CD4-positive, alpha-beta T cell (primary cell): ENCODE results near the gene FAM171A2. TPM values are rescaled to one million over a fixed set of nuclear protein-coding genes. Genes with fewer than 3 reads are reported as not detected.
"Not testable (repeated sequence)": the region's sequence is repeated elsewhere in the genome, so short reads cannot be mapped to it uniquely, and the experiment has no call there.

Experiments used
- ATAC-seq: fragments of 200-7000 bp; cut with Tn5 transposase; one replicate; pipeline ENCODE4 v1.10.0; 2022; ENCODE audit warnings: mild to moderate bottlenecking; ENCODE audit not compliant: poor library complexity
- CTCF ChIA-PET: fragments of 350-600 bp; sonication (Branson Sonifier 250); formaldehyde crosslinking; loops from one replicate; lab custom pipeline; 2021; ENCODE audit warnings: antibody characterized with exemption, inconsistent platforms; lab: Charles Lee
- POLR2A ChIA-PET: fragments of 350-600 bp; sonication (Branson Sonifier 250); formaldehyde crosslinking; loops from one replicate; lab custom pipeline; 2021; ENCODE audit warnings: antibody characterized with exemption, inconsistent platforms; lab: Charles Lee
- DNase-seq, 14 experiments: peaks; one replicate each; pipeline ENCODE4 v3.0.0-alpha.2; 2013 to 2020; ENCODE audit warnings: mixed read lengths in 2 of 14
- H3K27ac ChIP-seq, 2 donors: one replicate each; pipeline versions ENCODE4 v1.5.1 to v1.7.0; 2013; ENCODE audit warnings: low read length in 2 of 2, low read depth in 1 of 2, mild to moderate bottlenecking in 1 of 2
- H3K27me3 ChIP-seq, 2 experiments: 1 replicate in 1 of 2; 2 replicates in 1 of 2; pipeline versions ENCODE4 v1.6.1 to v1.7.0; 2013; ENCODE audit warnings: low read length in 2 of 2, control low read depth in 1 of 2, mild to moderate bottlenecking in 1 of 2, moderate library complexity in 1 of 2; ENCODE audit not compliant: insufficient read depth in 2 of 2, control insufficient read depth in 1 of 2
- H3K36me3 ChIP-seq: one replicate; pipeline ENCODE4 v1.6.1; 2013; ENCODE audit warnings: low read length, control low read depth; ENCODE audit not compliant: insufficient read depth
- H3K4me1 ChIP-seq: one replicate; pipeline ENCODE4 v1.6.1; 2013; ENCODE audit warnings: low read length, control low read depth; ENCODE audit not compliant: insufficient read depth
- H3K4me3 ChIP-seq: one replicate; pipeline ENCODE4 v1.5.1; 2013; ENCODE audit warnings: mild to moderate bottlenecking, low read length, moderate library complexity
- H3K9me3 ChIP-seq, 2 experiments: 1 replicate in 1 of 2; 2 replicates in 1 of 2; pipeline versions ENCODE4 v1.6.1 to v1.7.0; 2013; ENCODE audit warnings: low read length in 2 of 2, mild to moderate bottlenecking in 2 of 2, control low read depth in 1 of 2, moderate library complexity in 1 of 2; ENCODE audit not compliant: control insufficient read depth in 1 of 2, insufficient read depth in 1 of 2
- H3K27ac Mint-ChIP-seq: one replicate; pipeline ENCODE4 v1.8.0; 2020; ENCODE audit warnings: mixed read lengths
- H3K27me3 Mint-ChIP-seq: one replicate; pipeline ENCODE4 v1.8.0; 2021; ENCODE audit warnings: mixed read lengths
- H3K36me3 Mint-ChIP-seq: one replicate; pipeline ENCODE4 v1.8.0; 2021; ENCODE audit warnings: low read depth, mixed read lengths
- H3K4me1 Mint-ChIP-seq: one replicate; pipeline ENCODE4 v1.8.0; 2021; ENCODE audit warnings: low read depth, mixed read lengths
- H3K4me3 Mint-ChIP-seq: one replicate; pipeline ENCODE4 v1.8.0; 2020; ENCODE audit warnings: mild to moderate bottlenecking, mixed read lengths
- H3K9me3 Mint-ChIP-seq: one replicate; pipeline ENCODE4 v1.8.0; 2020; ENCODE audit warnings: mixed read lengths
- CTCF ChIP-seq: fragments of 200-600 bp; IDR thresholded peaks from one replicate; pipeline ENCODE4 v1.8.0; 2022; ENCODE audit warnings: antibody characterized with exemption, mild to moderate bottlenecking
- intact Hi-C, 2 experiments: fragments of 100-400 bp; cut with DNase I in 1 of 2; cut with micrococcal nuclease in 1 of 2; formaldehyde crosslinking; loops; one replicate each; pipeline versions ENCODE4 v1.15.1 to v1.9.0; 2023 to 2025; cut with DNase I, micrococcal nuclease
- total RNA-seq, 174 experiments: library from RNA in 2 of 174; stranded (reverse) in 2 of 174; gene quantifications; one replicate each; pipeline ENCODE4 v1.2.3 and lab custom pipeline; 2021 to 2026

FAM171A2 gene
- total RNA-seq, 2 experiments from 2014 or later = 0.08 to 0.19 TPM

GRCh38 chr17:44374306-44375195 lies 10.9 kb upstream of the FAM171A2 start:
- no peak overlapping the region for H3K27ac ChIP-seq
- intact Hi-C loops = no loop called here
- POLR2A ChIA-PET = no interaction called here
- Mint-ChIP-seq H3K4me1 (peaks cover 4% of the 10 kb centered on the region), H3K4me3 (no peak overlapping the region), H3K9me3 (no peaks in the 10 kb centered on the region), H3K27me3 (peaks cover 52% of the 10 kb centered on the region), H3K36me3 (no peaks in the 10 kb centered on the region), H3K27ac (no peak overlapping the region)
- CTCF ChIA-PET = no interaction called here
- H3K27me3 ChIP-seq = peaks cover 0 to 16% of the 10 kb centered on the region in 2 experiments
- no peaks in the 10 kb centered on the region for H3K9me3 ChIP-seq
- no peak overlapping the region for H3K4me3 ChIP-seq
- DNase-seq (no peak), ATAC-seq (no peak)
- no peaks in the 10 kb centered on the region for H3K36me3 ChIP-seq
- peaks cover 8% of the 10 kb centered on the region for H3K4me1 ChIP-seq
- no peak for TF ChIP-seq CTCF

GRCh38 chr17:44372036-44372435 lies 8.4 kb upstream of the FAM171A2 start:
- H3K27ac Mint-ChIP-seq = no peak overlapping the region
- no peak overlapping the region for H3K4me3 Mint-ChIP-seq
- no peaks in the 10 kb centered on the region for H3K36me3 Mint-ChIP-seq
- H3K36me3 ChIP-seq = no peaks in the 10 kb centered on the region
- intact Hi-C loops = no loop called here
- CTCF ChIA-PET = no interaction called here
- no peak for ATAC-seq
- no peaks in the 10 kb centered on the region for H3K9me3 Mint-ChIP-seq
- no peaks in the 10 kb centered on the region for H3K9me3 ChIP-seq
- peaks cover 8% of the 10 kb centered on the region for H3K4me1 ChIP-seq
- peaks cover 7% of the 10 kb centered on the region for H3K4me1 Mint-ChIP-seq
- H3K27me3 Mint-ChIP-seq = peaks cover 53% of the 10 kb centered on the region
- no peak overlapping the region for H3K27ac ChIP-seq
- H3K4me3 ChIP-seq = no peak overlapping the region
- peaks cover 0 to 16% of the 10 kb centered on the region in 2 experiments for H3K27me3 ChIP-seq
- POLR2A ChIA-PET = no interaction called here
- no peak for DNase-seq
- TF ChIP-seq CTCF = no peak

GRCh38 chr17:44369414-44370023 lies 5.9 kb upstream of the FAM171A2 start:
- H3K4me3 Mint-ChIP-seq, H3K4me1 ChIP-seq, H3K9me3 ChIP-seq, CTCF ChIA-PET, intact Hi-C loops, H3K9me3 Mint-ChIP-seq, POLR2A ChIA-PET, ATAC-seq, H3K36me3 ChIP-seq, H3K27ac Mint-ChIP-seq, H3K4me3 ChIP-seq, H3K4me1 Mint-ChIP-seq, H3K36me3 Mint-ChIP-seq, H3K27ac ChIP-seq: not testable (repeated sequence)
- peaks cover 0 to 14% of the 10 kb centered on the region in 2 experiments for H3K27me3 ChIP-seq
- peak in 1 of 14 experiments; percentile 30 for DNase-seq
- H3K27me3 Mint-ChIP-seq = peaks cover 66% of the 10 kb centered on the region

GRCh38 chr17:44368391-44369243 lies 5.0 kb upstream of the FAM171A2 start:
- H3K9me3 ChIP-seq, H3K27ac Mint-ChIP-seq, H3K4me3 ChIP-seq, H3K36me3 ChIP-seq, DNase-seq, H3K27ac ChIP-seq, H3K27me3 ChIP-seq, intact Hi-C loops, H3K4me1 Mint-ChIP-seq, POLR2A ChIA-PET, H3K4me3 Mint-ChIP-seq, ATAC-seq, H3K4me1 ChIP-seq, H3K36me3 Mint-ChIP-seq, CTCF ChIA-PET, H3K9me3 Mint-ChIP-seq: not testable (repeated sequence)
- peaks cover 64% of the 10 kb centered on the region for H3K27me3 Mint-ChIP-seq
